HepG2 (cell line): ENCODE measurements around the gene EPO. TPM values are rescaled to one million over a fixed set of nuclear protein-coding genes. Genes with fewer than 3 reads are reported as not detected.
A peak's percentile ranks its signal among the peaks of the same experiment; 100 is the strongest.

Experiments used
- ARHGAP35 ChIP-seq: sonication (generic); formaldehyde crosslinking; IDR thresholded peaks from 2 replicates; pipeline ENCODE4 v1.9.0; 2022; ENCODE audit warnings: mild to moderate bottlenecking, inconsistent platforms, moderate library complexity, missing genetic modification reagents, borderline replicate concordance
- KAT8 ChIP-seq: IDR thresholded peaks from 2 replicates; pipeline ENCODE4 v1.6.1; 2016; ENCODE audit warnings: missing genetic modification reagents, missing compliant biosample characterization
- MIER3 ChIP-seq: IDR thresholded peaks from 2 replicates; pipeline ENCODE4 v1.6.1; 2016; ENCODE audit warnings: missing compliant biosample characterization, borderline replicate concordance
- ZNF367 ChIP-seq: sonication (generic); formaldehyde crosslinking; IDR thresholded peaks from 2 replicates; pipeline ENCODE4 v1.4.0; 2020; ENCODE audit warnings: missing genetic modification reagents, borderline replicate concordance
- ZNF484 ChIP-seq: sonication (generic); formaldehyde crosslinking; IDR thresholded peaks from 2 replicates; pipeline ENCODE4 v1.5.1; 2020; ENCODE audit warnings: mild to moderate bottlenecking, low read depth, missing genetic modification reagents, borderline replicate concordance
- ZNF709 ChIP-seq: sonication (generic); formaldehyde crosslinking; IDR thresholded peaks from 2 replicates; pipeline ENCODE4 v1.5.0; 2020; ENCODE audit warnings: mild to moderate bottlenecking, missing genetic modification reagents
- ZSCAN25 ChIP-seq: sonication (generic); formaldehyde crosslinking; IDR thresholded peaks from 2 replicates; pipeline ENCODE4 v1.8.0; 2022; ENCODE audit warnings: mild to moderate bottlenecking, missing genetic modification reagents
- polyA plus RNA-seq, 8 experiments: library from polyadenylated mRNA; depleted of rRNA in 3 of 8; stranded (reverse) in 7 of 8; unstranded in 1 of 8; fragments of >200 nt; fragmentation: Illumina TruSeq in 4 of 8; extraction: Trizol in 4 of 8; gene quantifications; 2 replicates each; pipeline versions ENCODE4 v1.2.1 to v1.2.3, GENCODE V29; 2011 to 2016; ENCODE audit warnings: low read depth in 4 of 8, missing spikeins in 1 of 8, mixed read lengths in 1 of 8; ENCODE audit not compliant: insufficient read depth in 1 of 8
- total RNA-seq, 5 experiments: library from RNA; depleted of rRNA; stranded (reverse); fragments of >200 nt; fragmentation: Illumina TruSeq; extraction: Trizol; gene quantifications; 2 replicates each; pipeline ENCODE4 v1.2.3, GENCODE V29; 2016; ENCODE audit warnings: low read depth in 1 of 5
- TF ChIP-seq, protein P1 (sequence below): sonication (generic); formaldehyde crosslinking; IDR thresholded peaks from one replicate; pipeline ENCODE4 v1.5.1; 2020; ENCODE audit warnings: mild to moderate bottlenecking, missing genetic modification reagents; ENCODE audit errors: not compliant biosample characterization
- TF ChIP-seq, protein P2 (sequence below): sonication (generic); formaldehyde crosslinking; IDR thresholded peaks from 2 replicates; pipeline ENCODE4 v1.4.0; 2020; ENCODE audit warnings: mild to moderate bottlenecking, missing genetic modification reagents
- TF ChIP-seq, protein P3 (sequence below): sonication (generic); formaldehyde crosslinking; conservative IDR thresholded peaks from 2 replicates; pipeline ENCODE4 v1.5.0; 2020; ENCODE audit warnings: missing genetic modification reagents

EPO gene
- total and polyA plus RNA-seq, 2 of the 13 experiments (the other 11 are each of a cell fraction or from before 2014, with no cell fraction given), result 10.3 to 25.7 TPM

DNA sequence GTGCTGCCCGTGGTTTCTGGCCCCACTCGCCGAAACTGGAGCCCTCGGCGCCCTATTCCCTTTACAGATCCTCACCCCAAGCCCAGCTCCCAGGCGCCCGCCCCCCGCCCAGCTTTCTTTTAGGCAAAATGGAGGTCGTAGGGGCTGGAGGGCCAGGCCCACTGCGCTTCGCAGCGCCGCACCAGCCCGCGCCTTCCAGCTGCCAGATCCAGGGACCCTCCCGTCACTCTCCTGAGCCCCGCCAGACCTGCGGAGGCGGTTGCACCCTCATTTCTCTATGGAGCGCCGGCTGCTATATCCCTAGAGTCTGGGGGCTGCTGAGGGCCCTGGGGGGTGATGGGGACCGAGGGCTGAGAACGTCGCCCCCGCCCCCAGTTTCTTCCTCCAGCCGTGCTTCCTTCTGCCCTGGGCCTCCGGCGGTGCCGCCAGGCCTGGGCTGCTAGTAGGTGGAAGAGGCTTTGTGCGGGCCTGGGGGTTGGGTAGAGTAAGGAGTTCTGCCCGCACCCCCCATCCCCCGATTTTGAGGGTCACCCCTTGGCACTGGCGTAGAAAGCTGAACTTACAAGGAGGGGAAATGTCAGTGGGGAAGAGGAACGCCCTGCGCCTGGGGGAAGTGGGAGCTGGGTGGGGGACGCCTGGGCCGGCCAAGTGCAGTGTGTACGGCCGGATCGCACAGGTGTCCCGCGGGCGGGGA, 45.7 kb upstream of the EPO start (continued):
- TF ChIP-seq, protein P1, sequence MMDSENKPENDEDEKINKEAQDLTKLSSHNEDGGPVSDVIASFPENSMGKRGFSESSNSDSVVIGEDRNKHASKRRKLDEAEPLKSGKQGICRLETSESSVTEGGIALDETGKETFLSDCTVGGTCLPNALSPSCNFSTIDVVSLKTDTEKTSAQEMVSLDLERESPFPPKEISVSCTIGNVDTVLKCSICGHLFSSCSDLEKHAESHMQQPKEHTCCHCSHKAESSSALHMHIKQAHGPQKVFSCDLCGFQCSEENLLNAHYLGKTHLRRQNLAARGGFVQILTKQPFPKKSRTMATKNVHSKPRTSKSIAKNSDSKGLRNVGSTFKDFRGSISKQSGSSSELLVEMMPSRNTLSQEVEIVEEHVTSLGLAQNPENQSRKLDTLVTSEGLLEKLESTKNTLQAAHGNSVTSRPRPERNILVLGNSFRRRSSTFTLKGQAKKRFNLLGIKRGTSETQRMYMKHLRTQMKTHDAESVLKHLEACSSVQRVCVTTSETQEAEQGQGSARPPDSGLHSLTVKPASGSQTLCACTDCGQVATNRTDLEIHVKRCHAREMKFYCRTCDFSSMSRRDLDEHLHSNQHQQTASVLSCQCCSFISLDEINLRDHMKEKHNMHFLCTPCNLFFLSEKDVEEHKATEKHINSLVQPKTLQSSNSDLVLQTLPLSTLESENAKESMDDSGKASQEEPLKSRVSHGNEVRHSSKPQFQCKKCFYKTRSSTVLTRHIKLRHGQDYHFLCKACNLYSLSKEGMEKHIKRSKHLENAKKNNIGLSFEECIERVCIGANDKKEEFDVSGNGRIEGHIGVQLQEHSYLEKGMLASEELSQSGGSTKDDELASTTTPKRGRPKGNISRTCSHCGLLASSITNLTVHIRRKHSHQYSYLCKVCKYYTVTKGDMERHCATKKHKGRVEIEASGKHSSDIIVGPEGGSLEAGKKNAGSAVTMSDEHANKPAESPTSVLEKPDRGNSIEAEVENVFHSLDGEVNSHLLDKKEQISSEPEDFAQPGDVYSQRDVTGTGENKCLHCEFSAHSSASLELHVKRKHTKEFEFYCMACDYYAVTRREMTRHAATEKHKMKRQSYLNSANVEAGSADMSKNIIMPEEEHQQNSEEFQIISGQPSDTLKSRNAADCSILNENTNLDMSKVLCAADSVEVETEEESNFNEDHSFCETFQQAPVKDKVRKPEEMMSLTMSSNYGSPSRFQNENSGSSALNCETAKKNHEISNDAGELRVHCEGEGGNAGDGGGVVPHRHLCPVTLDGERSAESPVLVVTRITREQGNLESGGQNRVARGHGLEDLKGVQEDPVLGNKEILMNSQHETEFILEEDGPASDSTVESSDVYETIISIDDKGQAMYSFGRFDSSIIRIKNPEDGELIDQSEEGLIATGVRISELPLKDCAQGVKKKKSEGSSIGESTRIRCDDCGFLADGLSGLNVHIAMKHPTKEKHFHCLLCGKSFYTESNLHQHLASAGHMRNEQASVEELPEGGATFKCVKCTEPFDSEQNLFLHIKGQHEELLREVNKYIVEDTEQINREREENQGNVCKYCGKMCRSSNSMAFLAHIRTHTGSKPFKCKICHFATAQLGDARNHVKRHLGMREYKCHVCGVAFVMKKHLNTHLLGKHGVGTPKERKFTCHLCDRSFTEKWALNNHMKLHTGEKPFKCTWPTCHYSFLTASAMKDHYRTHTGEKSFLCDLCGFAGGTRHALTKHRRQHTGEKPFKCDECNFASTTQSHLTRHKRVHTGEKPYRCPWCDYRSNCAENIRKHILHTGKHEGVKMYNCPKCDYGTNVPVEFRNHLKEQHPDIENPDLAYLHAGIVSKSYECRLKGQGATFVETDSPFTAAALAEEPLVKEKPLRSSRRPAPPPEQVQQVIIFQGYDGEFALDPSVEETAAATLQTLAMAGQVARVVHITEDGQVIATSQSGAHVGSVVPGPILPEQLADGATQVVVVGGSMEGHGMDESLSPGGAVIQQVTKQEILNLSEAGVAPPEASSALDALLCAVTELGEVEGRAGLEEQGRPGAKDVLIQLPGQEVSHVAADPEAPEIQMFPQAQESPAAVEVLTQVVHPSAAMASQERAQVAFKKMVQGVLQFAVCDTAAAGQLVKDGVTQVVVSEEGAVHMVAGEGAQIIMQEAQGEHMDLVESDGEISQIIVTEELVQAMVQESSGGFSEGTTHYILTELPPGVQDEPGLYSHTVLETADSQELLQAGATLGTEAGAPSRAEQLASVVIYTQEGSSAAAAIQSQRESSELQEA (CRISPR knock-in tag), result peak; percentile 18
- TF ChIP-seq ZNF484 (CRISPR knock-in tag) (no peak), KAT8 (CRISPR knock-in tag) (no peak), ZNF367 (CRISPR knock-in tag) (no peak), ZNF709 (CRISPR knock-in tag) (no peak), ZSCAN25 (CRISPR knock-in tag) (no peak), ARHGAP35 (CRISPR knock-in tag) (no peak), MIER3 (CRISPR knock-in tag) (no peak)
- TF ChIP-seq, protein P2, sequence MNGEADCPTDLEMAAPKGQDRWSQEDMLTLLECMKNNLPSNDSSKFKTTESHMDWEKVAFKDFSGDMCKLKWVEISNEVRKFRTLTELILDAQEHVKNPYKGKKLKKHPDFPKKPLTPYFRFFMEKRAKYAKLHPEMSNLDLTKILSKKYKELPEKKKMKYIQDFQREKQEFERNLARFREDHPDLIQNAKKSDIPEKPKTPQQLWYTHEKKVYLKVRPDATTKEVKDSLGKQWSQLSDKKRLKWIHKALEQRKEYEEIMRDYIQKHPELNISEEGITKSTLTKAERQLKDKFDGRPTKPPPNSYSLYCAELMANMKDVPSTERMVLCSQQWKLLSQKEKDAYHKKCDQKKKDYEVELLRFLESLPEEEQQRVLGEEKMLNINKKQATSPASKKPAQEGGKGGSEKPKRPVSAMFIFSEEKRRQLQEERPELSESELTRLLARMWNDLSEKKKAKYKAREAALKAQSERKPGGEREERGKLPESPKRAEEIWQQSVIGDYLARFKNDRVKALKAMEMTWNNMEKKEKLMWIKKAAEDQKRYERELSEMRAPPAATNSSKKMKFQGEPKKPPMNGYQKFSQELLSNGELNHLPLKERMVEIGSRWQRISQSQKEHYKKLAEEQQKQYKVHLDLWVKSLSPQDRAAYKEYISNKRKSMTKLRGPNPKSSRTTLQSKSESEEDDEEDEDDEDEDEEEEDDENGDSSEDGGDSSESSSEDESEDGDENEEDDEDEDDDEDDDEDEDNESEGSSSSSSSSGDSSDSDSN, result peak; percentile 49; the same call in 1 of the 2 replicates
- TF ChIP-seq, protein P3, sequence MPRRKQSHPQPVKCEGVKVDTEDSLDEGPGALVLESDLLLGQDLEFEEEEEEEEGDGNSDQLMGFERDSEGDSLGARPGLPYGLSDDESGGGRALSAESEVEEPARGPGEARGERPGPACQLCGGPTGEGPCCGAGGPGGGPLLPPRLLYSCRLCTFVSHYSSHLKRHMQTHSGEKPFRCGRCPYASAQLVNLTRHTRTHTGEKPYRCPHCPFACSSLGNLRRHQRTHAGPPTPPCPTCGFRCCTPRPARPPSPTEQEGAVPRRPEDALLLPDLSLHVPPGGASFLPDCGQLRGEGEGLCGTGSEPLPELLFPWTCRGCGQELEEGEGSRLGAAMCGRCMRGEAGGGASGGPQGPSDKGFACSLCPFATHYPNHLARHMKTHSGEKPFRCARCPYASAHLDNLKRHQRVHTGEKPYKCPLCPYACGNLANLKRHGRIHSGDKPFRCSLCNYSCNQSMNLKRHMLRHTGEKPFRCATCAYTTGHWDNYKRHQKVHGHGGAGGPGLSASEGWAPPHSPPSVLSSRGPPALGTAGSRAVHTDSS (CRISPR knock-in tag), result no peak
- TF ChIP-seq, all 625 proteins: peak for 19
